T-helper 9 cell (primary cell): ENCODE data around the gene GRK6.

Experiments
- DNase-seq: peaks from one replicate; pipeline ENCODE4 v3.0.0-alpha.2; 2020

Gene GRK6

GRCh38 chr5:177440990-177441780 lies 14.7 kb downstream of the GRK6 start:
- no peak for DNase-seq

GRCh38 chr5:177442066-177442826 lies 15.8 kb downstream of the GRK6 start:
- no peak for DNase-seq

GRCh38 chr5:177443144-177443983 lies 16.9 kb downstream of the GRK6 start:
- DNase-seq, result no peak

GRCh38 chr5:177444106-177445051 lies 17.9 kb downstream of the GRK6 start:
- no peak for DNase-seq

GRCh38 chr5:177445052-177445916 lies 18.8 kb downstream of the GRK6 start:
- no peak for DNase-seq

- DNase-seq, result no peak
Measured at GRCh38 chr5:177445917-177446199, 19.4 kb downstream of the GRK6 start.

- peak; percentile 63 for DNase-seq
Measured at GRCh38 chr5:177446200-177447065, 20.0 kb downstream of the GRK6 start, which contains the start of gene PRR7. Gene PRR7, plus strand, starts transcription at chr5:177446814. Its CDS starts 8,254 bp downstream, at chr5:177455068.

GRCh38 chr5:177447066-177447610 lies 20.7 kb downstream of the GRK6 start:
- peak; percentile 76 for DNase-seq

- no peak for DNase-seq
Measured at GRCh38 chr5:177447611-177448243, 21.3 kb downstream of the GRK6 start.

GRCh38 chr5:177448244-177448950 lies 21.9 kb downstream of the GRK6 start:
- no peak for DNase-seq

- no peak for DNase-seq
Measured at GRCh38 chr5:177449140-177450061, 22.9 kb downstream of the GRK6 start.

- no peak for DNase-seq
Measured at GRCh38 chr5:177450667-177451424, 24.4 kb downstream of the GRK6 start.

GRCh38 chr5:177452688-177453638 lies 26.5 kb downstream of the GRK6 start:
- no peak for DNase-seq

GRCh38 chr5:177453852-177454396 lies 27.4 kb downstream of the GRK6 start:
- DNase-seq, result no peak

- peak; percentile 98 for DNase-seq
Measured at GRCh38 chr5:177454397-177455035, 28.0 kb downstream of the GRK6 start.
